Left ventricle myocardium superior (tissue), 1 donor: Measurements from ENCODE around the gene PRDM5. TPM values are rescaled to one million over a fixed set of nuclear protein-coding genes. Genes with fewer than 3 reads are reported as not detected.

Experiments
- ATAC-seq: fragments of 200-7000 bp; cut with Tn5 transposase; one replicate; pipeline ENCODE4 v1.9.1; 2020; ENCODE audit warnings: mild to moderate bottlenecking, moderate library complexity
- DNase-seq: peaks from one replicate; pipeline ENCODE4 v3.0.0-alpha.2; 2020
- intact Hi-C: fragments of 100-400 bp; cut with micrococcal nuclease; formaldehyde crosslinking; loops from one replicate; pipeline ENCODE4 v1.11.0; 2022
- long read RNA-seq: library from polyadenylated mRNA; unstranded; transcript quantifications from one replicate; pipeline ENCODE4 v2.0.0, GENCODE V29; 2021
- total RNA-seq: library from RNA; stranded (reverse); fragmentation: NEBNext Ultra II Directional; extraction: Animal tissue kit (Norgen Biotek cat#: 25700); gene quantifications from one replicate; pipeline ENCODE4 v1.2.1, GENCODE V29; 2021
- donor health status: DM: no; HTN: yes; CAD: no; lungs with severe emphysema.

The PRDM5 gene
- 7.6 TPM for total RNA-seq
- long read RNA-seq, full-length matches to known transcripts, result 1 of 10 reads
- long read RNA-seq, partial matches to known transcripts, result 6 of 10 reads
- long read RNA-seq, other reads (novel, unspliced or antisense), result 3 of 10 reads

- peak; percentile 85 for DNase-seq
- intact Hi-C loops, result no loop called here
- peak; percentile 88 for ATAC-seq
These were observed at the start of gene PRDM5 for GRCh38 chr4:120922381-120923206. TSS of gene PRDM5 (minus strand) at chr4:120922726. CDS start at chr4:120922608, 118 bp downstream.

GRCh38 chr4:120971884-120972283 is 49.4 kb upstream of the PRDM5 start:
- DNase-seq (no peak), ATAC-seq (no peak)
- intact Hi-C loops, result no loop called here

- DNase-seq (no peak), ATAC-seq (no peak)
- intact Hi-C loops, result no loop called here
These were observed 43.4 kb upstream of the PRDM5 start for GRCh38 chr4:120965938-120966337.

- intact Hi-C loops, result no loop called here
- no peak for ATAC-seq
- DNase-seq, result no peak
These were observed 42.1 kb upstream of the PRDM5 start for GRCh38 chr4:120964596-120964995.

- no peak for DNase-seq
- ATAC-seq, result peak; percentile 45
- intact Hi-C loops, result no loop called here
These were observed 40.9 kb upstream of the PRDM5 start for GRCh38 chr4:120963449-120963848.

GRCh38 chr4:120960656-120961267 is 38.2 kb upstream of the PRDM5 start:
- no peak for ATAC-seq
- no peak for DNase-seq
- intact Hi-C loops, result no loop called here

GRCh38 chr4:120948382-120948781 is 25.9 kb upstream of the PRDM5 start:
- intact Hi-C loops, result no loop called here
- ATAC-seq, result no peak
- no peak for DNase-seq

- ATAC-seq, result no peak
- DNase-seq, result no peak
- intact Hi-C loops, result no loop called here
These were observed 20.2 kb upstream of the PRDM5 start for GRCh38 chr4:120942776-120943175.

- DNase-seq (peak; percentile 20), ATAC-seq (peak; percentile 58)
- intact Hi-C loops, result no loop called here
These were observed 18.0 kb upstream of the PRDM5 start for GRCh38 chr4:120940547-120940946.

GRCh38 chr4:120939693-120940092 is 17.2 kb upstream of the PRDM5 start:
- ATAC-seq, result no peak
- no peak for DNase-seq
- intact Hi-C loops, result no loop called here

- intact Hi-C loops, result no loop called here
- no peak for DNase-seq
- no peak for ATAC-seq
These were observed 7.3 kb upstream of the PRDM5 start for GRCh38 chr4:120929847-120930246.

- DNase-seq (no peak), ATAC-seq (no peak)
- intact Hi-C loops, result no loop called here
These were observed 5.4 kb upstream of the PRDM5 start for GRCh38 chr4:120927801-120928409.

GRCh38 chr4:120926358-120927025 is 4.0 kb upstream of the PRDM5 start:
- intact Hi-C loops, result no loop called here
- ATAC-seq (no peak), DNase-seq (no peak)

GRCh38 chr4:120924931-120925330 is 2.4 kb upstream of the PRDM5 start:
- intact Hi-C loops, result no loop called here
- DNase-seq, result no peak
- no peak for ATAC-seq

GRCh38 chr4:120923207-120923522 is 639 bp upstream of the PRDM5 start:
- intact Hi-C loops, result no loop called here
- no peak for DNase-seq
- ATAC-seq, result no peak

- peak; percentile 85 for ATAC-seq
- intact Hi-C loops, result no loop called here
- DNase-seq, result peak; percentile 85
These were observed 808 bp downstream of the PRDM5 start for GRCh38 chr4:120921456-120922380.

- DNase-seq (no peak), ATAC-seq (no peak)
- intact Hi-C loops, result no loop called here
These were observed 1.9 kb downstream of the PRDM5 start for GRCh38 chr4:120920666-120921065.

GRCh38 chr4:120919358-120919757 is 3.2 kb downstream of the PRDM5 start:
- intact Hi-C loops, result no loop called here
- DNase-seq, result no peak
- no peak for ATAC-seq

- ATAC-seq, result peak; percentile 54
- intact Hi-C loops, result no loop called here
- peak; percentile 60 for DNase-seq
These were observed 3.7 kb downstream of the PRDM5 start for GRCh38 chr4:120918788-120919187.
